IMR-90 (cell line): ENCODE results near the gene NPAS2. TPM values are rescaled to one million over a fixed set of nuclear protein-coding genes. Genes with fewer than 3 reads are reported as not detected.

ENCODE experiments used
- ATAC-seq: fragments of 200-7000 bp; cut with Tn5 transposase; 2 replicates; pipeline ENCODE4 v1.9.1; 2020; ENCODE audit warnings: low read depth, mild to moderate bottlenecking, moderate library complexity
- BruUV-seq: library from RNA; stranded (reverse); fragments of 400-500 nt; replicated peaks from 2 replicates; lab custom pipeline; 2021; lab: Mats Ljungman, UMichigan
- CTCF ChIA-PET: fragments of 300-600 bp; formaldehyde crosslinking; extraction: SDS; loops from one replicate; lab custom pipeline; 2021; ENCODE audit warnings: antibody characterized with exemption; lab: Yijun Ruan, JAX
- POLR2A ChIA-PET: fragments of 300-600 bp; sonication (Branson Sonifier 250); formaldehyde crosslinking; loops from one replicate; lab custom pipeline; 2022; ENCODE audit warnings: antibody characterized with exemption; ENCODE audit not compliant: unreplicated experiment; lab: Charles Lee
- DNase-seq: peaks from one replicate; pipeline ENCODE4 v3.0.0; 2013
- H2AFZ ChIP-seq: replicated peaks from 2 replicates; pipeline ENCODE3; 2013; ENCODE audit warnings: low read length, mild to moderate bottlenecking; ENCODE audit not compliant: poor library complexity
- H2AK5ac ChIP-seq: 2 replicates; pipeline ENCODE4 v1.6.1; 2013; ENCODE audit warnings: low read depth, low read length, inconsistent platforms
- H2AK9ac ChIP-seq: replicated peaks from 2 replicates; pipeline ENCODE3; 2013; ENCODE audit warnings: mild to moderate bottlenecking, low read depth, low read length, moderate library complexity; ENCODE audit not compliant: poor library complexity
- H2BK120ac ChIP-seq: 2 replicates; pipeline ENCODE4 v1.6.1; 2013; ENCODE audit warnings: low read depth, low read length, inconsistent platforms
- H2BK15ac ChIP-seq: 3 replicates; pipeline ENCODE4 v1.6.1; 2013; ENCODE audit warnings: low read depth, low read length, inconsistent platforms
- H2BK20ac ChIP-seq: 2 replicates; pipeline ENCODE4 v1.6.1; 2013; ENCODE audit warnings: low read depth, mild to moderate bottlenecking, inconsistent platforms, low read length, moderate library complexity
- H2BK5ac ChIP-seq: 2 replicates; pipeline ENCODE4 v1.6.1; 2013; ENCODE audit warnings: mild to moderate bottlenecking, low read depth, low read length, inconsistent platforms; ENCODE audit not compliant: poor library complexity, severe bottlenecking
- H3K14ac ChIP-seq: replicated peaks from 2 replicates; pipeline ENCODE4 v1.6.1; 2013; ENCODE audit warnings: low read depth, low read length, inconsistent platforms
- H3K18ac ChIP-seq: 2 replicates; pipeline ENCODE4 v1.6.1; 2013; ENCODE audit warnings: low read depth, low read length, control low read depth
- H3K23ac ChIP-seq: 2 replicates; pipeline ENCODE4 v1.6.1; 2013; ENCODE audit warnings: low read depth, low read length, inconsistent platforms
- H3K27ac ChIP-seq: 2 replicates; pipeline ENCODE4 v1.5.1; 2013; ENCODE audit warnings: mild to moderate bottlenecking, control low read depth, low read length; ENCODE audit not compliant: insufficient read depth
- H3K27me3 ChIP-seq: 2 replicates; pipeline ENCODE4 v1.6.1; 2013; ENCODE audit warnings: low read length; ENCODE audit not compliant: control insufficient read depth, insufficient read depth
- H3K36me3 ChIP-seq: 2 replicates; pipeline ENCODE4 v1.6.1; 2013; ENCODE audit warnings: low read length, mixed read lengths; ENCODE audit not compliant: control insufficient read depth, insufficient read depth
- H3K4ac ChIP-seq: 2 replicates; pipeline ENCODE4 v1.6.1; 2013; ENCODE audit warnings: low read depth, low read length, inconsistent platforms
- H3K4me1 ChIP-seq: 2 replicates; pipeline ENCODE4 v1.6.1; 2013; ENCODE audit warnings: low read length, mixed read lengths; ENCODE audit not compliant: control insufficient read depth, insufficient read depth
- H3K4me2 ChIP-seq: 2 replicates; pipeline ENCODE4 v1.6.1; 2013; ENCODE audit warnings: low read depth, mild to moderate bottlenecking, control low read depth, low read length, moderate library complexity
- H3K4me3 ChIP-seq: 2 replicates; pipeline ENCODE4 v1.5.1; 2013; ENCODE audit warnings: low read depth, mild to moderate bottlenecking, control low read depth, low read length, moderate library complexity; ENCODE audit not compliant: insufficient read depth
- H3K56ac ChIP-seq: 2 replicates; pipeline ENCODE4 v1.6.1; 2013; ENCODE audit warnings: low read length, inconsistent platforms; ENCODE audit not compliant: insufficient read depth; ENCODE audit errors: extremely low read depth
- H3K79me1 ChIP-seq, 2 experiments: 2 replicates each; pipeline ENCODE4 v1.6.1; 2013; ENCODE audit warnings: low read length in 2 of 2, inconsistent platforms in 1 of 2, low read depth in 1 of 2
- H3K9ac ChIP-seq: 2 replicates; pipeline ENCODE4 v1.6.1; 2013; ENCODE audit warnings: low read depth, low read length, control low read depth
- H3K9me1 ChIP-seq: 2 replicates; pipeline ENCODE4 v1.6.1; 2013; ENCODE audit warnings: low read length, inconsistent platforms; ENCODE audit not compliant: insufficient read depth
- H3K9me3 ChIP-seq: 2 replicates; pipeline ENCODE4 v1.6.1; 2013; ENCODE audit warnings: low read length; ENCODE audit not compliant: control insufficient read depth, insufficient read depth
- H4K20me1 ChIP-seq: 2 replicates; pipeline ENCODE4 v1.6.1; 2013; ENCODE audit warnings: low read length, inconsistent platforms; ENCODE audit not compliant: insufficient read depth
- H4K5ac ChIP-seq: 2 replicates; pipeline ENCODE4 v1.6.1; 2013; ENCODE audit warnings: mild to moderate bottlenecking, low read depth, low read length, control low read depth
- H4K8ac ChIP-seq, 2 experiments: 2 replicates each; pipeline ENCODE4 v1.6.1; 2013; ENCODE audit warnings: low read depth in 2 of 2, low read length in 2 of 2, control low read depth in 1 of 2, inconsistent platforms in 1 of 2
- H4K91ac ChIP-seq: 2 replicates; pipeline ENCODE4 v1.6.1; 2013; ENCODE audit warnings: low read depth, low read length, inconsistent platforms; ENCODE audit not compliant: insufficient read depth
- BHLHE40 ChIP-seq: fragments of 150-350 bp; IDR thresholded peaks from 2 replicates; pipeline ENCODE4 v1.6.1; 2016; ENCODE audit warnings: mild to moderate bottlenecking, low read depth, low read length
- CEBPB ChIP-seq: IDR thresholded peaks from 2 replicates; pipeline ENCODE4 v1.6.1; 2012; ENCODE audit warnings: low read depth, low read length, improper control_type of control experiment
- CHD1 ChIP-seq: IDR thresholded peaks from 2 replicates; pipeline ENCODE4 v1.6.1; 2012; ENCODE audit warnings: low read depth, low read length, improper control_type of control experiment
- CTCF ChIP-seq: conservative IDR thresholded peaks from 2 replicates; pipeline ENCODE4 v1.5.1; 2012; ENCODE audit warnings: mild to moderate bottlenecking, low read depth, low read length, improper control_type of control experiment
- ELK1 ChIP-seq: fragments of 150-350 bp; IDR thresholded peaks from 2 replicates; pipeline ENCODE4 v1.6.1; 2016; ENCODE audit warnings: low read depth, mild to moderate bottlenecking, low read length, moderate library complexity, borderline replicate concordance
- FOS ChIP-seq: fragments of 150-350 bp; IDR thresholded peaks from 2 replicates; pipeline ENCODE4 v1.6.1; 2016; ENCODE audit warnings: low read depth, low read length
- MAFK ChIP-seq: IDR thresholded peaks from 2 replicates; pipeline ENCODE4 v1.6.1; 2012; ENCODE audit warnings: low read depth, low read length, improper control_type of control experiment
- MAZ ChIP-seq: IDR thresholded peaks from 2 replicates; pipeline ENCODE4 v1.6.1; 2012; ENCODE audit warnings: low read depth, mild to moderate bottlenecking, low read length, improper control_type of control experiment, moderate library complexity, borderline replicate concordance
- MXI1 ChIP-seq: IDR thresholded peaks from 2 replicates; pipeline ENCODE4 v1.6.1; 2012; ENCODE audit warnings: low read depth, mild to moderate bottlenecking, low read length, moderate library complexity, borderline replicate concordance
- POLR2A ChIP-seq: IDR thresholded peaks from 2 replicates; pipeline ENCODE4 v1.6.1; 2012; ENCODE audit warnings: mild to moderate bottlenecking, low read depth, low read length
- RAD21 ChIP-seq: IDR thresholded peaks from 2 replicates; pipeline ENCODE4 v1.6.1; 2012; ENCODE audit warnings: low read length, improper control_type of control experiment
- RCOR1 ChIP-seq: IDR thresholded peaks from 2 replicates; pipeline ENCODE4 v1.6.1; 2012; ENCODE audit warnings: mild to moderate bottlenecking, low read length, improper control_type of control experiment; ENCODE audit not compliant: insufficient replicate concordance
- RFX5 ChIP-seq: IDR thresholded peaks from 2 replicates; pipeline ENCODE4 v1.8.0; 2012; ENCODE audit warnings: low read depth, mild to moderate bottlenecking, low read length, moderate library complexity
- SMC3 ChIP-seq: fragments of 150-350 bp; IDR thresholded peaks from 2 replicates; pipeline ENCODE4 v1.6.1; 2016; ENCODE audit warnings: low read depth, mild to moderate bottlenecking, antibody characterized with exemption, low read length, moderate library complexity
- USF2 ChIP-seq: fragments of 150-350 bp; IDR thresholded peaks from 2 replicates; pipeline ENCODE4 v1.6.1; 2017; ENCODE audit warnings: mild to moderate bottlenecking, antibody characterized with exemption, low read length, low read depth
- WGBS, 2 experiments: methylation state at CpG; one replicate each; pipeline versions ENCODE4 v1.1.5 to v1.1.7; 2013; ENCODE audit warnings: missing lambda C conversion rate in 2 of 2; ENCODE audit not compliant: insufficient read length in 1 of 2; ENCODE audit errors: extremely low coverage in 2 of 2; 5-methylcytosine and 5-hydroxymethylcytosine counted together
- dilution Hi-C: fragments of 300-500 bp; cut with HindIII; formaldehyde crosslinking; loops from one replicate; pipeline ENCODE4 v1.14.3; 2018; ENCODE audit warnings: low sequenced_read_pairs; ENCODE audit not compliant: unreplicated experiment
- in situ Hi-C: fragments of 300-500 bp; cut with MboI; formaldehyde crosslinking; loops from 3 replicates; pipeline ENCODE4 v1.14.3; 2019; ENCODE audit warnings: low sequenced_read_pairs, inconsistent platforms, mixed read lengths
- intact Hi-C: fragments of 100-400 bp; cut with micrococcal nuclease; formaldehyde crosslinking; loops from 2 replicates; pipeline ENCODE4 v1.10.0; 2022
- polyA plus RNA-seq, 3 experiments: library from polyadenylated mRNA; depleted of rRNA; stranded (reverse); fragments of >200 nt; gene quantifications; 2 replicates each; pipeline ENCODE4 v1.2.3, GENCODE V29; 2012; ENCODE audit warnings: low replicate concordance in 1 of 3
- total RNA-seq: library from RNA; depleted of rRNA; stranded (reverse); fragments of >200 nt; gene quantifications from 2 replicates; pipeline ENCODE4 v1.2.3, GENCODE V29; 2012

NPAS2 gene
- total and polyA plus RNA-seq, 2 of the 4 experiments (the other 2 are of a cell fraction), result 5.2 to 14.8 TPM

- Histone ChIP-seq H3K18ac (no peak overlapping the region), H2AK5ac (no peak overlapping the region), H3K36me3 (peaks cover 2% of the 10 kb centered on the region), H4K91ac (no peak overlapping the region), H4K20me1 (no peaks in the 10 kb centered on the region; the same call in 1 of the 2 replicates), H4K8ac (no peak overlapping the region), H4K5ac (no peak overlapping the region), H2AK9ac (peak overlapping the region; percentile 33), H3K9me1 (0 out of 2 replicates have a peak, but pooled peaks cover 2% of the 10 kb centered on the region), H3K79me1 (no peaks in the 10 kb centered on the region), H2BK20ac (no peak overlapping the region), H3K4ac (no peak overlapping the region), H2BK120ac (no peak overlapping the region), H3K23ac (no peak overlapping the region), H2BK5ac (no peak overlapping the region), H3K4me2 (no peak overlapping the region), H3K27me3 (no peaks in the 10 kb centered on the region), H2BK15ac (no peak overlapping the region), H2AFZ (no peak overlapping the region), H3K9me3 (no peaks in the 10 kb centered on the region), H3K9ac (no peak overlapping the region), H3K14ac (no peak overlapping the region), H3K56ac (no peak overlapping the region), H3K27ac (no peak overlapping the region), H3K4me1 (0 out of 2 replicates have a peak, but pooled peaks cover 2% of the 10 kb centered on the region), H3K4me3 (no peak overlapping the region)
- TF ChIP-seq BHLHE40, result no peak
- TF ChIP-seq MAZ, result no peak
- no peak for TF ChIP-seq ELK1
- TF ChIP-seq MXI1, result no peak
- TF ChIP-seq CHD1, result no peak
- no peak for TF ChIP-seq RAD21
- TF ChIP-seq CEBPB, result no peak
- no peak for TF ChIP-seq CTCF
- no peak for TF ChIP-seq RCOR1
- TF ChIP-seq MAFK, result no peak
- TF ChIP-seq SMC3, result no peak
- TF ChIP-seq USF2, result no peak
- no peak for TF ChIP-seq FOS
- TF ChIP-seq RFX5, result no peak
- no peak for TF ChIP-seq POLR2A
- ATAC-seq (peak; percentile 48), DNase-seq (peak; percentile 43)
- dilution Hi-C loops, result no loop called here
- WGBS, 2 experiments, result 100% methylated on average over 1 of the region's 8 CpGs; no CpG with 5 or more reads in 1 of the 2 experiments
- ChIA-PET POLR2A (no interaction called here), CTCF (interaction anchor here (0.6 kb wide), 1 partner anchor 997 kb away, joined by 4 read pairs; no protein-coding TSS in a partner anchor)
- BruUV-seq, result no TSS peak
- in situ Hi-C loops, result no loop called here
- intact Hi-C loops, result loop anchor here (10.0 kb wide), 1 partner anchor 564 kb away; no protein-coding TSS in a partner anchor
Measured at GRCh38 chr2:100988630-100989417, 168.9 kb downstream of the NPAS2 start.
